Stimulated activated CD4-positive, alpha-beta T cell treated with anti-CD3 and anti-CD28 coated beads, Interleukin-2, amount 100 ng/mL, for 4 hours (primary cell): ENCODE measurements around the gene PCNX1.

Experiments used
- DNase-seq: peaks from one replicate; pipeline ENCODE4 v3.0.0-alpha.2; 2020; ENCODE audit warnings: low read depth

The PCNX1 gene

GRCh38 chr14:70888681-70889175 is 18.5 kb upstream of the PCNX1 start:
- no peak for DNase-seq

- DNase-seq = no peak
These were observed 17.7 kb upstream of the PCNX1 start for GRCh38 chr14:70889555-70889954.

GRCh38 chr14:70890826-70891659 is 16.2 kb upstream of the PCNX1 start:
- DNase-seq = no peak

- DNase-seq = no peak
These were observed 15.5 kb upstream of the PCNX1 start for GRCh38 chr14:70891737-70892136.

GRCh38 chr14:70893062-70893845 is 14.0 kb upstream of the PCNX1 start:
- DNase-seq = no peak

- no peak for DNase-seq
These were observed 13.4 kb upstream of the PCNX1 start for GRCh38 chr14:70893858-70894291.

- DNase-seq = no peak
These were observed 12.4 kb upstream of the PCNX1 start for GRCh38 chr14:70894868-70895267.

GRCh38 chr14:70896317-70896716 is 10.9 kb upstream of the PCNX1 start:
- no peak for DNase-seq

GRCh38 chr14:70896981-70897380 is 10.3 kb upstream of the PCNX1 start:
- no peak for DNase-seq

- DNase-seq = no peak
These were observed 9.8 kb upstream of the PCNX1 start for GRCh38 chr14:70897464-70897863.

- DNase-seq = no peak
These were observed 9.0 kb upstream of the PCNX1 start for GRCh38 chr14:70898111-70898745.

- no peak for DNase-seq
These were observed 6.0 kb upstream of the PCNX1 start for GRCh38 chr14:70901269-70901668.

GRCh38 chr14:70902184-70902583 is 5.1 kb upstream of the PCNX1 start:
- no peak for DNase-seq

- DNase-seq = no peak
These were observed 2.9 kb upstream of the PCNX1 start for GRCh38 chr14:70904373-70904772.

GRCh38 chr14:70905301-70905700 is 2.0 kb upstream of the PCNX1 start:
- DNase-seq = no peak

GRCh38 chr14:70906793-70907175 is 475 bp upstream of the PCNX1 start:
- DNase-seq = no peak

- DNase-seq = peak; percentile 55
These were observed 1.0 kb downstream of the PCNX1 start for GRCh38 chr14:70907996-70908934.

- no peak for DNase-seq
These were observed 1.8 kb downstream of the PCNX1 start for GRCh38 chr14:70908935-70909641.

GRCh38 chr14:70909733-70910614 is 2.7 kb downstream of the PCNX1 start:
- no peak for DNase-seq

GRCh38 chr14:70915415-70915814 is 8.2 kb downstream of the PCNX1 start:
- no peak for DNase-seq
